Erythroblast (primary cell): ENCODE measurements around the gene TPO.

Experiments used
- GATA1 ChIP-seq: IDR thresholded peaks from 2 replicates; pipeline ENCODE4 v1.6.1; 2011; ENCODE audit warnings: low read depth, mild to moderate bottlenecking, control low read depth, low read length, moderate library complexity
- POLR2A ChIP-seq: IDR thresholded peaks from 2 replicates; pipeline ENCODE4 v1.6.1; 2011; ENCODE audit warnings: mild to moderate bottlenecking, low read length

DNA sequence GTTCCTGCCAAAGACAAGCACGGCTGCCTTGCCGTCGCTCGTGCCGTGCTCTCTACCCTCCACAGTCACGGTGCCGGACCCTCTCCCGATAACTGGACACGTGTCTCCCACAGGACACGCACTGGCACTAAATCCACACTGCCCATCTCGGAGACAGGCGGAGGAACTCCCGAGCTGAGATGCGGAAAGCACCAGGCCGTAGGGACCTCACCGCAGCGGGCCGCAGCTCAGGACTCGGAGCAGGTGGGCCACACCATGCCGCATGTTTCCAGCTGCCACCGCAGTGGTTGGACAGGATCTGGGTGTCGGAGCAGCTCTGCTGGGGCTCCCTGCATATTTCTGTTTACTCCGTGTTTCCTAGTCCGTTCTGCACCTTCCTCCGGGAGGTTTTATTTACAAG, 127.2 kb downstream of the TPO start:
- TF ChIP-seq POLR2A = no peak
- TF ChIP-seq GATA1 = no peak
